H9 (cell line): Measurements from ENCODE around the gene STEAP2. TPM values are rescaled to one million over a fixed set of nuclear protein-coding genes. Genes with fewer than 3 reads are reported as not detected.

ENCODE experiments used
- DNase-seq: peaks from one replicate; pipeline ENCODE4 v3.0.0-alpha.2; 2017
- H2AFZ ChIP-seq: one replicate; pipeline ENCODE4 v1.6.1; 2013; ENCODE audit warnings: mild to moderate bottlenecking, low read length, control low read depth, moderate library complexity
- H2AK5ac ChIP-seq: 2 replicates; pipeline ENCODE4 v1.6.1; 2013; ENCODE audit warnings: low read length, control low read depth, mixed read lengths; ENCODE audit not compliant: insufficient read length
- H2BK120ac ChIP-seq: one replicate; pipeline ENCODE4 v1.6.1; 2013; ENCODE audit warnings: low read depth, mild to moderate bottlenecking, low read length, control low read depth, inconsistent platforms; ENCODE audit not compliant: poor library complexity, severe bottlenecking
- H2BK12ac ChIP-seq: 2 replicates; pipeline ENCODE4 v1.6.1; 2013; ENCODE audit warnings: low read length, control low read depth, mixed read lengths, low read depth; ENCODE audit not compliant: insufficient read length
- H2BK15ac ChIP-seq: 2 replicates; pipeline ENCODE4 v1.6.1; 2013; ENCODE audit warnings: low read depth, low read length, control low read depth
- H2BK20ac ChIP-seq: one replicate; pipeline ENCODE4 v1.6.1; 2013; ENCODE audit warnings: low read depth, mild to moderate bottlenecking, low read length, control low read depth, inconsistent platforms; ENCODE audit not compliant: poor library complexity, severe bottlenecking
- H2BK5ac ChIP-seq: 2 replicates; pipeline ENCODE4 v1.6.1; 2013; ENCODE audit warnings: low read length, control low read depth, mixed read lengths; ENCODE audit not compliant: insufficient read length
- H3K14ac ChIP-seq: 2 replicates; pipeline ENCODE4 v1.6.1; 2013; ENCODE audit warnings: low read length, control low read depth; ENCODE audit not compliant: insufficient read depth
- H3K18ac ChIP-seq: 2 replicates; pipeline ENCODE4 v1.6.1; 2013; ENCODE audit warnings: low read depth, mild to moderate bottlenecking, mixed read lengths, low read length, control low read depth; ENCODE audit not compliant: insufficient read length
- H3K23ac ChIP-seq: 2 replicates; pipeline ENCODE4 v1.6.1; 2013; ENCODE audit warnings: low read length, control low read depth, mixed read lengths, low read depth; ENCODE audit not compliant: insufficient read length
- H3K23me2 ChIP-seq: 2 replicates; pipeline ENCODE4 v1.6.1; 2013; ENCODE audit warnings: low read depth, mild to moderate bottlenecking, mixed read lengths, low read length, control low read depth; ENCODE audit not compliant: insufficient read length, poor library complexity, severe bottlenecking
- H3K27ac ChIP-seq: 2 replicates; pipeline ENCODE4 v1.5.1; 2013; ENCODE audit warnings: low read length, control low read depth, mixed read lengths, low read depth; ENCODE audit not compliant: insufficient read length
- H3K27me3 ChIP-seq: 2 replicates; pipeline ENCODE4 v1.6.1; 2013; ENCODE audit warnings: low read length, control low read depth, inconsistent platforms; ENCODE audit not compliant: insufficient read depth
- H3K4ac ChIP-seq: 2 replicates; pipeline ENCODE4 v1.6.1; 2013; ENCODE audit warnings: low read depth, mild to moderate bottlenecking, control low read depth, inconsistent platforms, low read length, moderate library complexity
- H3K4me1 ChIP-seq: 2 replicates; pipeline ENCODE4 v1.6.1; 2013; ENCODE audit warnings: low read length, control low read depth, inconsistent platforms; ENCODE audit not compliant: insufficient read depth
- H3K4me2 ChIP-seq: 2 replicates; pipeline ENCODE4 v1.6.1; 2013; ENCODE audit warnings: low read length, control low read depth, mixed read lengths; ENCODE audit not compliant: insufficient read length, insufficient read depth
- H3K56ac ChIP-seq: 2 replicates; pipeline ENCODE4 v1.6.1; 2013; ENCODE audit warnings: low read depth, mild to moderate bottlenecking, mixed read lengths, low read length, control low read depth; ENCODE audit not compliant: insufficient read length
- H3K79me1 ChIP-seq: 2 replicates; pipeline ENCODE4 v1.6.1; 2013; ENCODE audit warnings: low read depth, mild to moderate bottlenecking, moderate library complexity, low read length, control low read depth, inconsistent platforms; ENCODE audit not compliant: insufficient read depth, poor library complexity, severe bottlenecking
- H3K79me2 ChIP-seq: 2 replicates; pipeline ENCODE4 v1.6.1; 2013; ENCODE audit warnings: low read length, control low read depth, inconsistent platforms; ENCODE audit not compliant: insufficient read depth
- H3K9ac ChIP-seq: 2 replicates; pipeline ENCODE4 v1.6.1; 2013; ENCODE audit warnings: low read length, control low read depth, mixed read lengths; ENCODE audit not compliant: insufficient read length; ENCODE audit errors: extremely low read depth
- H3K9me3 ChIP-seq: one replicate; pipeline ENCODE4 v1.6.1; 2013; ENCODE audit warnings: low read depth, low read length, inconsistent platforms; ENCODE audit not compliant: control insufficient read depth
- H3T11ph ChIP-seq: one replicate; pipeline ENCODE4 v1.6.1; 2013; ENCODE audit warnings: mild to moderate bottlenecking, low read length, control low read depth, inconsistent platforms
- H4K20me1 ChIP-seq: one replicate; pipeline ENCODE4 v1.6.1; 2013; ENCODE audit not compliant: control insufficient read depth, insufficient read length, insufficient read depth
- H4K5ac ChIP-seq: 2 replicates; pipeline ENCODE4 v1.6.1; 2013; ENCODE audit warnings: low read depth, mild to moderate bottlenecking, mixed read lengths, low read length, control low read depth; ENCODE audit not compliant: insufficient read length
- H4K8ac ChIP-seq: replicated peaks from 2 replicates; pipeline ENCODE4 v1.6.1; 2013; ENCODE audit warnings: low read length, control low read depth, mixed read lengths, low read depth; ENCODE audit not compliant: insufficient read length
- H4K91ac ChIP-seq: 2 replicates; pipeline ENCODE4 v1.6.1; 2013; ENCODE audit warnings: low read depth, mild to moderate bottlenecking, moderate library complexity, mixed read lengths, low read length, control low read depth; ENCODE audit not compliant: insufficient read length
- H3K27ac Mint-ChIP-seq, 3 experiments: 2 replicates in 2 of 3; 3 replicates in 1 of 3; pipeline ENCODE4 v1.8.0; 2020 to 2021; ENCODE audit warnings: mixed read lengths in 3 of 3, mild to moderate bottlenecking in 1 of 3, moderate library complexity in 1 of 3
- H3K27me3 Mint-ChIP-seq: 2 replicates; pipeline ENCODE4 v1.8.0; 2021; ENCODE audit warnings: low read depth, mild to moderate bottlenecking, moderate library complexity, mixed read lengths
- H3K36me3 Mint-ChIP-seq, 3 experiments: 2 replicates in 2 of 3; 3 replicates in 1 of 3; pipeline ENCODE4 v1.8.0; 2020 to 2021; ENCODE audit warnings: low read depth in 3 of 3, mixed read lengths in 3 of 3; ENCODE audit not compliant: insufficient read depth in 1 of 3
- H3K4me1 Mint-ChIP-seq, 2 experiments: 2 replicates each; pipeline ENCODE4 v1.8.0; 2020; ENCODE audit warnings: mixed read lengths in 2 of 2
- H3K4me3 Mint-ChIP-seq, 2 experiments: 2 replicates in 1 of 2; 3 replicates in 1 of 2; pipeline ENCODE4 v1.8.0; 2020 to 2021; ENCODE audit warnings: mild to moderate bottlenecking in 2 of 2, mixed read lengths in 2 of 2, moderate library complexity in 1 of 2
- H3K9me3 Mint-ChIP-seq, 2 experiments: 2 replicates in 1 of 2; 3 replicates in 1 of 2; pipeline ENCODE4 v1.8.0; 2020; ENCODE audit warnings: mild to moderate bottlenecking in 2 of 2, mixed read lengths in 2 of 2, moderate library complexity in 1 of 2
- WGBS: extraction: QIAGEN DNeasy Blood & Tissue Kit; methylation state at CpG from one replicate; pipeline ENCODE4 v1.1.7; 2013; ENCODE audit warnings: missing lambda C conversion rate, low lambda C conversion rate, mixed read lengths; ENCODE audit not compliant: insufficient read length; ENCODE audit errors: extremely low coverage; 5-methylcytosine and 5-hydroxymethylcytosine counted together
- total RNA-seq: library from RNA; stranded (reverse); gene quantifications from 2 replicates; pipeline ENCODE4 v1.2.1, GENCODE V29; 2021
- TF ChIP-seq, protein P1 (sequence below): fragments of 200-600 bp; sonication (generic); conservative IDR thresholded peaks from 3 replicates; pipeline ENCODE4 v1.8.0; 2021; ENCODE audit warnings: antibody characterized with exemption, mild to moderate bottlenecking

STEAP2 gene
- total RNA-seq, 1 experiment from 2014 or later, result 6.7 TPM

DNA sequence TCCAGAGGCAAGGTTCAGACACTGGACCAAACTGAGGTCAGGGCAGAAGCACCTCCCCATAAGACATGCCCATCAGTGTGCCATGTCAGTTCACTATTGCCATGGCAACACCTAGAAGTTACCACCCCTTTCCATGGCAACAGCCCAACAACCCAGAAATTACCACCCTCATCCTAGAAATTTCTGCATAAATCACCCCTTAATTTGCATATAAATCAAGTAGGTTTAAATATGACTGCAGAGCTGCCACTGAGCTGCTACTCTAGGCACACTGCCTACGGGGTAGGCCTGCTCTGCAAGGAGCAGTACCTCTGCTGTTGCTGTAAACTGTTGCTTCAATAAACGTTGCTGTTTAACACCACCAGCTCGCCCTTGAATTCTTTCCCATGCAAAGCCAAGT lies 12.7 kb downstream of the STEAP2 start:
- Histone ChIP-seq H3K9ac (no peak overlapping the region), H2BK12ac (no peak overlapping the region), H3K4ac (no peak overlapping the region), H2BK20ac (no peak overlapping the region), H3K79me2 (peaks cover 5% of the 10 kb centered on the region; the same call in 1 of the 2 replicates), H4K20me1 (no peaks in the 10 kb centered on the region), H2BK15ac (no peak overlapping the region), H3K18ac (no peak overlapping the region), H3T11ph (no peak overlapping the region), H3K56ac (no peak overlapping the region), H3K14ac (no peak overlapping the region), H3K79me1 (no peaks in the 10 kb centered on the region), H4K5ac (no peak overlapping the region), H2BK5ac (no peak overlapping the region), H3K23me2 (no peaks in the 10 kb centered on the region), H2AFZ (no peak overlapping the region), H3K9me3 (no peaks in the 10 kb centered on the region), H3K4me2 (peak overlapping the region; percentile 15), H3K4me1 (peaks cover 3% of the 10 kb centered on the region; the same call in 1 of the 2 replicates), H3K27me3 (no peaks in the 10 kb centered on the region), H3K27ac (no peak overlapping the region), H2BK120ac (no peak overlapping the region), H4K91ac (no peak overlapping the region), H2AK5ac (no peak overlapping the region), H3K23ac (no peak overlapping the region), H4K8ac (no peak overlapping the region)
- TF ChIP-seq, protein P1, sequence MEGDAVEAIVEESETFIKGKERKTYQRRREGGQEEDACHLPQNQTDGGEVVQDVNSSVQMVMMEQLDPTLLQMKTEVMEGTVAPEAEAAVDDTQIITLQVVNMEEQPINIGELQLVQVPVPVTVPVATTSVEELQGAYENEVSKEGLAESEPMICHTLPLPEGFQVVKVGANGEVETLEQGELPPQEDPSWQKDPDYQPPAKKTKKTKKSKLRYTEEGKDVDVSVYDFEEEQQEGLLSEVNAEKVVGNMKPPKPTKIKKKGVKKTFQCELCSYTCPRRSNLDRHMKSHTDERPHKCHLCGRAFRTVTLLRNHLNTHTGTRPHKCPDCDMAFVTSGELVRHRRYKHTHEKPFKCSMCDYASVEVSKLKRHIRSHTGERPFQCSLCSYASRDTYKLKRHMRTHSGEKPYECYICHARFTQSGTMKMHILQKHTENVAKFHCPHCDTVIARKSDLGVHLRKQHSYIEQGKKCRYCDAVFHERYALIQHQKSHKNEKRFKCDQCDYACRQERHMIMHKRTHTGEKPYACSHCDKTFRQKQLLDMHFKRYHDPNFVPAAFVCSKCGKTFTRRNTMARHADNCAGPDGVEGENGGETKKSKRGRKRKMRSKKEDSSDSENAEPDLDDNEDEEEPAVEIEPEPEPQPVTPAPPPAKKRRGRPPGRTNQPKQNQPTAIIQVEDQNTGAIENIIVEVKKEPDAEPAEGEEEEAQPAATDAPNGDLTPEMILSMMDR, result no peak
- Mint-ChIP-seq H3K4me1 (peaks cover 28 to 30% of the 10 kb centered on the region in 2 experiments), H3K36me3 (peaks cover 2 to 4% (median 2%) of the 10 kb centered on the region in 3 experiments; a peak in 5 of 7 replicates), H3K9me3 (no peaks in the 10 kb centered on the region), H3K4me3 (peak overlapping the region in 1 of 2 experiments; percentile 63; a peak in 3 of 5 replicates), H3K27ac (peak overlapping the region; percentile 91 to 97 (median 96)), H3K27me3 (no peaks in the 10 kb centered on the region)
- WGBS, result no CpG with 5 or more reads among the region's 3 CpGs
- peak; percentile 85 for DNase-seq
